ENCODE measurements around the gene SMAGP.
A peak's percentile ranks its signal among the peaks of the same experiment; 100 is the strongest.
"Not testable (repeated sequence)": the region's sequence is repeated elsewhere in the genome, so short reads cannot be mapped to it uniquely, and the experiment has no call there.

The SMAGP gene

DNA sequence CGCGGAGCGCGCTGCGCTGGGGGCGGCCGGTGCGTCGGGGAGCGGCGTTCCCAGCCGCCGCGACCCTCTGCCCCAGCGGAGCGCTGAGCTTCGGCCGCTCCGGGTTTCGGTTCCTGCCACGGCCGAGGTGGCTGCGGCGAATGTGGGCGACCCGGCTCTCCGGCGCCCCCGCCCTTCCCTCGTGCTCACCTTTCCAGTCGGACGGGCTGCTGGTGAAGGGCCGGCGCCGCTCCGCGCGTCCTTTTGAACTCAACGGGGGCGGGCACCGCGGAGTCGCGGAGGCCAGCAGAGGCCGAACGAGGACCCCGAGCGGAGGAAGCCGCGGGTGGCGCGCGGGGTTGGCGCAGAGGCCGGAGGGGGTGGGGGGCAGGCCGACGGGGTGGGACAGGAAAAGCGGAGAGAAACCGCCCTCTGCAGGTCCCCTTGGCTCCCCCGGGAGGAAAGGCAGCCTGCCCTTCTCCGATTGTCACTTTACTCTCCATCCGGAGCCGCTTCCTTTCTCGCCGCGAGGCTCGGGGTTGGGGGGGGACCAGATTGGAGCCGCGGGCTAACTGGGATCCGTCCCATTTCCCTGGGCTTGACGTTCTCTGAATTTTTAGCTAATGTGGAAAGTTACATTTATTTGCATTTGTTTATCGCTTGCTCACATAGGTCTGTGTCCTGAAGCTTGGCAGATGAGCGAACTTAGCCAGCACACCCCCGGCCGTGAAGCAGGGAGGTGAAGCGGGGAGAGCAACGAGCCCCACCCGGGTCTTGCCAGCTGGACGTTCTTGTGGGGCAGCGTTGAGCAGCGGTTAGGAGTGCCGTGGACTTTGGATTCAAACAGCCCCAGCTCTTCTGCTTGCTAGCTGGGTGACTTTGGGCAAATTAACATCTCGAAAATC is at the start of gene SMAGP:
Gene SMAGP, minus strand, starts transcription at position 349 of the 884 bp plus-strand sequence. CDS start 1,137 bp downstream, outside the sequence.
- DNase-seq (ENCODE audit: low read depth in 1 of 2, low spot score in 1 of 2) = peak in 1 of 2 donors; percentile 28

GRCh38 chr12:51318846-51319599 is 48.8 kb upstream of the SMAGP start:
- no peak for DNase-seq (ENCODE audit: low read depth in 1 of 2, low spot score in 1 of 2)

DNA sequence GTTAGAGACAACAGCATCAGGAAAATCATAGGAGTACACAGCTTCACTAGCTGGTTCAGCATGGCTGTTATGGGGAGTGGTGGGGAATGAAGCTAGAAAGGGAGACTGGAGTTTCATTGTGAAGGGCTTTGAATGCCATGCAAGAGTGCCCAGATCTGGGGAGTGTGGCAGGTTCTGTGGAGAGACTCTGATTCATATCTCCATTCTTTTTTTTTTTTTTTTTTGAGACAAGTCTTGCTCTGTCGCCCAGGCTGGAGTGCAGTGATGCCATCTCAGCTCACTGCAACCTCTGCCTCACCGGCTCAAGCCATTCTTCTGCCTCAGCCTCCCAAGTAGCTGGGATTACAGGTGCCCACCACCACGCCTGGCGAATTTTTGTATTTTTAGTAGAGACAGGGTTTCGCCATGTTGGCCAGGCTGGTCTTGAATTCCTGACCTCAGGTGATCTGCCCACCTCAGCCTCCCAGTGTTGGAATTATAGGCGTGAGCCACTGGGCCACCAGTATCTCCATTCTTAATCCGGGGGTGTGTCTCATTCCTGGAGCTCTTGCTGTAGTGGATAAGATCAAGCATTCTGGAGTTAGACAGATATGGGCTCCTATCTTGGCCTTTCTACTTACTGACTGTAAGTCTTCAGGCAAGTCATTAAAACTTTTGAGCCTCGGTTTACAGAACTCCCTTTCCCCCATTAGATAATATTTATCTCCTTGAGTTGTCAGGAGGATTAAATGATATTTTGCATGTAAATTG is 48.0 kb upstream of the SMAGP start:
- not testable (repeated sequence) for DNase-seq (ENCODE audit: low read depth in 1 of 2, low spot score in 1 of 2)

- no peak for DNase-seq (ENCODE audit: low read depth in 1 of 2, low spot score in 1 of 2)
Observed at GRCh38 chr12:51311389-51311788, 41.2 kb upstream of the SMAGP start.

- no peak for DNase-seq (ENCODE audit: low read depth in 1 of 2, low spot score in 1 of 2)
Observed at GRCh38 chr12:51307655-51308593, 37.7 kb upstream of the SMAGP start.

- no peak for DNase-seq (ENCODE audit: low read depth in 1 of 2, low spot score in 1 of 2)
Observed at GRCh38 chr12:51306507-51306906, 36.3 kb upstream of the SMAGP start.

- not testable (repeated sequence) for DNase-seq (ENCODE audit: low read depth in 1 of 2, low spot score in 1 of 2)
Observed at GRCh38 chr12:51300768-51301167, 30.6 kb upstream of the SMAGP start.

DNA sequence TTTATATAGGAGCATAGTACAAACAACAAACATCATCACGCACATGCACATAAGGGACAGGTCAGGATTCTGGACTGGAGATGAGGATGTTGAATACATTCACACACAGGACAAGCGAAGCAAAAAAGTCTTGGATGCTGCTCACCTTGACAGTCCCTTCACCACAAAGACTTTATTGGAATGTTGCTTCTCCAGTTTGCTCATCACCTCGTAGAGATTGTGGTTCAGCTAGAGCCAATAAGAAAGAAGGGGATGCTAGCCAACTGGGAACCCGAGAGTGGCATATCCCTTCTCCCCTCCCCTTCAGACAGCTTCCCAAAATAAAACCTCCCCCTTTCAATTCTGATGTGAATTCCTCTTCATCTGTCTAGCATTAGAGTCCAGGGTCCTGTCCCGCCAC is 25.4 kb upstream of the SMAGP start:
- no peak for DNase-seq (ENCODE audit: low read depth in 1 of 2, low spot score in 1 of 2)

- DNase-seq (ENCODE audit: low read depth in 1 of 2, low spot score in 1 of 2) = not testable (repeated sequence)
Observed at GRCh38 chr12:51294097-51294496, 23.9 kb upstream of the SMAGP start.

DNA sequence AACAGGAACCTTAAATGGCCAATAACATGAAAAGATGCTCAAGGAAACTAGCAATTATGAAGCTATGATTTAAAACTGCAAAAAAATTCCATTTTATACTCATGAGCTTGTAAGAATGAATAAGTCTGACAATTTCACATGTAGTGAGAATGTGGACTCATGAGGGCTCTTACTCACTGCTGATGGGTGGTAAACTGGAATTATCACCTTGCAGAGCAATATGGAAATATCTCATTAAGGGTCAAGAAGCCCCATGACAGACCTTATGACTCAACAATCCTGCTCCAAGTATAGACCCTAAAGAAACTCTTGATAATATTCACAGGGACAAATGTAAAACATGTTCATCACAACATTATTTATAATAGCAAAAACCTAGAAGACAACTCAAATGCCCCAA is 23.5 kb upstream of the SMAGP start:
- no peak for DNase-seq (ENCODE audit: low read depth in 1 of 2, low spot score in 1 of 2)

GRCh38 chr12:51291603-51292513 is 21.6 kb upstream of the SMAGP start:
- not testable (repeated sequence) for DNase-seq (ENCODE audit: low read depth in 1 of 2, low spot score in 1 of 2)

DNA sequence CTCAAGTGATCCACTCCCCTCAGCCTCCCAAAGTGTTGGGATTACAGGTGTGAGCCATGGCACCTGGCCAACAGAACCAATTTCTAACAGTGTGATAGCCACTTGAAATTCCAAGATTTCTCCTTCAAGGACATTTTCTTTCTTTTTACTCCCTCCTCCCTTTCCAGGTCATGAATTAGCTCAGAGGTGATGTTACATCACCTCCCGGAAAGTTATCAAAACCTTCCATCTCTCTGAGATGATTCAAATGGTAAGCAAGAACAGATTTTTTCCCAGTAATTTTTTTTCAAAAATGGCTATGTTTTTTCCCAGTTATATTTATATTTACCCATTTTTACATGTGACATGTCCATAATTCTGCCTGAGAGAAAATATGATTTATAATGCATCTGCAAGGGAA is 15.6 kb upstream of the SMAGP start:
- no peak for DNase-seq (ENCODE audit: low read depth in 1 of 2, low spot score in 1 of 2)

GRCh38 chr12:51281202-51281924 is 11.1 kb upstream of the SMAGP start:
- DNase-seq (ENCODE audit: low read depth in 1 of 2, low spot score in 1 of 2) = no peak

DNA sequence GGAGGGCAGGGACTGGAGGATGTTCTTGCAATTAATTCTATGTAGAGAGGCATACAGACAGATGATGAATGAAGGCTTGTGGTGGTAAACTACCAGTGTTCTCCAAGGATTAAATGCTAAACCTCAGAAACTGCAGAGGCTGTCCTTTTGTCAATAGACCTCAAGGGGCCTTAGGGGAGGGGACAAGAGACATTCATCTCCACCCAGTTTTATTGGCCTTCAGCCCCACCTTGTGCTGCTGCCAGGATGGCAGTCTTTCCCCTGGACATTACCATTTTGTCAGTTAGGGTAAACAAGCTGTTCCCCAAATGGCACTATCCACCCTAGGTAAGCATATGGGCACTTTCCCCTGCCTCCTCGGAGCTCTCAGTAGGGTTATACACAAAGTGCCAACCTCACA is 4.9 kb upstream of the SMAGP start:
- no peak for DNase-seq (ENCODE audit: low read depth in 1 of 2, low spot score in 1 of 2)

DNA sequence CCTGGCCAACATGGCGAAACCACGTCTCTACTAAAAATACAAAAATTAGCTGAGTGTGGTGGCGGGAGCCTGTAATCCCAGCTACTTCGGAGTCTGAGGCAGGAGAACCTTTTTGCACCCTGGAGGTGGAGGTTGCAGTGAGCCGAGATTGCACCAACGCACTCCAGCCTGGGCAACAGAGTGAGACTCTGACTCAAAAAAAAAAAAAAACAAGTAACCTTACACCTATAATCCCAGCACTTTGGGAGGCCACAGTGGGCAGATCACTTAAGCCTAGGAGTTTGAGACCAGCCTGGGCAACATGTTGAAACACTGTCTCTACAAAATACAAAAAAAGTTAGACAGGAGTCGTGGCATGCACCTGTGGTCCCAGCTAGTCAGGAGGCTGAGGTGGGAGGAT is 2.6 kb upstream of the SMAGP start:
- DNase-seq (ENCODE audit: low read depth in 1 of 2, low spot score in 1 of 2) = not testable (repeated sequence)

GRCh38 chr12:51270951-51271518 is 820 bp upstream of the SMAGP start:
- no peak for DNase-seq (ENCODE audit: low read depth in 1 of 2, low spot score in 1 of 2)

DNA sequence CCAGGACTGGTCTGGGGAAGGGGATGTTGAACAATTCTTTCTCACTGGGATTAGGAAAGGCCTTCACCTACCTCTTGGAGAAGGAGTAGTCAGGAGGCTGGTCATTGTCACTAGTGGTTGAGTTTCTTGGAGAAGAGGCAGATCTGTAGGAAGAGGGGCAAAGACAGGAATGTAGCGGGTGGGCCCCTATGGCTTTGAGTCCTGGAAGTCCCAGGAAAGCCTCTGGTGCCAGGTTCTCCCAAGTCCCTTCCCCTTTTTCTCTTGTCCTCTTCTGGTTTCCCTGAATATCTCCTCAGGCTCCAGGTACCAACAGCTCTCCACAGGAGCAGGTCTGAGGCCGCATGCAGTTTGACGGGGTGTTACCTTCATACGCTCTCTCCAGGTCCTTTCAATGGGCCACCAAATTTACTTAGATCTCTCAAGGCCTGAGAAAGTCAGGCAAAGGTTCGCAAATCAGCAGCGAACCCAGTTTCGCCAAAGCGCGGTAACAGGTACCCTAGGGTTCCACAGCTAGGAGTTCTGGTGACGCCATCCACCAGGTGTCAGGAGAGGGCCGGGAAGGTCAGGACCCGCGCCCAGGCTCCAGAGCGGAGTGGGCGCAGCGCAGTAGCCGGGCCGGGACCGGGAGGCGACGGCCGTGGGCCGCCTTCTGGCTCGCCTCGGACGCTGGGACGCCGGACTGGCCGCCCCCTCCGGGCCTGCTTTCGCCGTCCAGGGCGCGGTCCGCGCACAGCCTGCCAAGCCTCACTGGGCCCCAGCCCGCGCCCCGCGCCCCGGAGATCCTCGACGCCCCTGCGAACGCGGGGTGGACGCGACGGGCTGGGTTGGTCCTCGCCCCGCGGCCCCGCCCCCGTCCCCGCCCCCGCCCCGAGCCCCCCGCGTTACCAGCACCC is 795 bp downstream of the SMAGP start:
- DNase-seq (ENCODE audit: low read depth in 1 of 2, low spot score in 1 of 2) = peak; percentile 26 to 39

Data from activated T-helper 1 cell treated with anti-CD3 and anti-CD28 coated beads, Interleukin-2, amount 50 U/mL, for 16 hours (primary cell).